Tibial artery (tissue), 4 donors: ENCODE measurements around the gene TMEM132D.

Experiments used
- DNase-seq, 2 donors: peaks; one replicate each; pipeline ENCODE4 v3.0.0-alpha.2; 2019
- H3K27ac ChIP-seq, 2 donors: fragments of 200-600 bp; sonication (generic) in 1 of 2; 1 replicate in 1 of 2; 2 replicates in 1 of 2; pipeline ENCODE4 v1.5.1; 2018 to 2019; ENCODE audit warnings: mild to moderate bottlenecking in 1 of 2
- H3K27me3 ChIP-seq, 2 donors: fragments of 200-600 bp; sonication (generic) in 1 of 2; one replicate each; pipeline versions ENCODE4 v1.5.1 to v1.6.0; 2016 to 2019
- H3K36me3 ChIP-seq, 3 donors: fragments of 200-600 bp; sonication (generic) in 2 of 3; one replicate each; pipeline ENCODE4 v1.5.1; 2016 to 2019; ENCODE audit warnings: mild to moderate bottlenecking in 2 of 3
- H3K4me1 ChIP-seq, 4 donors: fragments of 200-600 bp; sonication (generic) in 2 of 4; 1 replicate in 3 of 4; 2 replicates in 1 of 4; pipeline ENCODE4 v1.5.1; 2016 to 2019
- H3K4me3 ChIP-seq, 2 donors: fragments of 200-600 bp; sonication (generic) in 1 of 2; 1 replicate in 1 of 2; 2 replicates in 1 of 2; pipeline ENCODE4 v1.5.1; 2018 to 2019; ENCODE audit warnings: mild to moderate bottlenecking in 2 of 2
- H3K9me3 ChIP-seq, 3 donors: fragments of 200-600 bp; sonication (generic) in 1 of 3; one replicate each; pipeline ENCODE4 v1.5.1; 2016 to 2019
- intact Hi-C: fragments of 100-400 bp; cut with DNase I; formaldehyde crosslinking; loops from one replicate; pipeline ENCODE4 v1.15.0; 2023; ENCODE audit warnings: low total_unique reads
- TF ChIP-seq, protein P1 (sequence below), 2 experiments: fragments of 200-600 bp in 1 of 2; fragments of 450-650 bp in 1 of 2; IDR thresholded peaks; one replicate each; pipeline ENCODE4 v1.5.1; 2017 to 2019; ENCODE audit warnings: antibody characterized with exemption in 2 of 2, mild to moderate bottlenecking in 1 of 2, moderate library complexity in 1 of 2

Gene TMEM132D

DNA sequence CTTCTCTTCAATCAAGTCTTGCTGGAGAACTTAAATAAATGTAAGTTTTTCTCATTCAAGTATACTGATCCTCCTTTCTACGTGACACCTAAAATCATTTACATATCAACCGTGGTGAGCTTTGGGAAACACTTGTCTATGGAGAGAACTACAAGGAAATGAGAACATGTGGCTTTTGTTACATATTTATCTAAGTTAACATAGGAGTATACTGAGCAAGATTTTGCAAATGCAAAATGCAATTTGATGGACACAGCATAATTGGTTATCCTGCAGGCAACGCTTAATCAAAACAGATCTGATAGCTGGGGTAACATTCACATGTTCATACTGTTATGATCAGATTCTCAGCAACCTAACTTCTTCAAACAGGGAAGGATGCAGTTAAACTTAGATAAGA lies 376.3 kb downstream of the TMEM132D start:
- H3K4me3 ChIP-seq, result no peak overlapping the region
- no peaks in the 10 kb centered on the region for H3K4me1 ChIP-seq
- intact Hi-C loops, result no loop called here
- TF ChIP-seq, protein P1, sequence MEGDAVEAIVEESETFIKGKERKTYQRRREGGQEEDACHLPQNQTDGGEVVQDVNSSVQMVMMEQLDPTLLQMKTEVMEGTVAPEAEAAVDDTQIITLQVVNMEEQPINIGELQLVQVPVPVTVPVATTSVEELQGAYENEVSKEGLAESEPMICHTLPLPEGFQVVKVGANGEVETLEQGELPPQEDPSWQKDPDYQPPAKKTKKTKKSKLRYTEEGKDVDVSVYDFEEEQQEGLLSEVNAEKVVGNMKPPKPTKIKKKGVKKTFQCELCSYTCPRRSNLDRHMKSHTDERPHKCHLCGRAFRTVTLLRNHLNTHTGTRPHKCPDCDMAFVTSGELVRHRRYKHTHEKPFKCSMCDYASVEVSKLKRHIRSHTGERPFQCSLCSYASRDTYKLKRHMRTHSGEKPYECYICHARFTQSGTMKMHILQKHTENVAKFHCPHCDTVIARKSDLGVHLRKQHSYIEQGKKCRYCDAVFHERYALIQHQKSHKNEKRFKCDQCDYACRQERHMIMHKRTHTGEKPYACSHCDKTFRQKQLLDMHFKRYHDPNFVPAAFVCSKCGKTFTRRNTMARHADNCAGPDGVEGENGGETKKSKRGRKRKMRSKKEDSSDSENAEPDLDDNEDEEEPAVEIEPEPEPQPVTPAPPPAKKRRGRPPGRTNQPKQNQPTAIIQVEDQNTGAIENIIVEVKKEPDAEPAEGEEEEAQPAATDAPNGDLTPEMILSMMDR (IDR thresholded peaks at IDR 0.05), result no peak
- no peak overlapping the region for H3K27ac ChIP-seq
- H3K27me3 ChIP-seq, result no peaks in the 10 kb centered on the region
- H3K9me3 ChIP-seq, result no peaks in the 10 kb centered on the region
- no peak for DNase-seq
- H3K36me3 ChIP-seq, result no peaks in the 10 kb centered on the region

DNA sequence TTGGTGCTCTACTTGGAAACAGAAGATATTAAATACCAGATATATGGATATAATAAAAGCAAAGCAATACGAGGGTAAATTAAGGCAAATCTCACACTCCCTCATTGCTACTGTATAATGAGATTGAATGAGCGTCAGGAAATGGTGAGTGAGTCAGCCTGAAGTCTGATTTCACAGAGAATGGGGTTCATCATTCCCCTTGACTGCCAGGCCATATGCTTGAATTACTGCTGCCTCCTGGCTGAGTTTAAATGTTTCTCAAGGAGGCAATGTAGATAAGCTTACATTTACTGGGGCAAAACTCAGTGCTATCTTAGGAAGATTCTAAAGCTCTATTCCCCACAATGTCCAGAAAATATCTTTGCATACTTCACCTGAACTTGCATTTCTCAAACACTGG lies 380.2 kb downstream of the TMEM132D start:
- H3K4me1 ChIP-seq, result no peaks in the 10 kb centered on the region
- no peak for DNase-seq
- intact Hi-C loops, result no loop called here

DNA sequence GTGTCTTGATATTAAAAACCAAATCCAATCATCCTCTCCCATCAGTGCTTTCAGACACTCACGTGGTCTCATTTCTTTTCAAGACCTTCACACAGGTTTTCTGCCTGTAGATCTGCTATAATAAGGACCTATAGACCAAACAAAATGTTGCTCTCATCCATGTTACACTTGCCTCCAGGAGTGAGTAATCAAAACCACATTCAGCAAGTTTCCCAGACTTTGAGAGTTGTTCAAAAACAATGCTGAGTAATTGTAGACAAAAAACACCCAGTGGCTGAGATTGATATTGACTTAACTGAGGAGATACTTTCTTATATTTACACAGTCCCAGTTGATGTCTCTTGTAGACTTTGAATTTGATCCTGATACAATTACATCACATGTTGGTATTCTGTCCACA lies 383.1 kb downstream of the TMEM132D start:
- H3K27me3 ChIP-seq, result no peaks in the 10 kb centered on the region
- no peaks in the 10 kb centered on the region for H3K9me3 ChIP-seq
- no peaks in the 10 kb centered on the region for H3K36me3 ChIP-seq
- intact Hi-C loops, result no loop called here
- TF ChIP-seq, protein P1 (IDR thresholded peaks at IDR 0.05), result no peak
- DNase-seq, result no peak
- no peaks in the 10 kb centered on the region for H3K4me1 ChIP-seq
- H3K4me3 ChIP-seq, result no peak overlapping the region
- no peak overlapping the region for H3K27ac ChIP-seq

More for the DNA sequence above, 380.2 kb downstream of the TMEM132D start:
- Histone ChIP-seq H3K27me3 (no peaks in the 10 kb centered on the region), H3K36me3 (no peaks in the 10 kb centered on the region), H3K4me3 (no peak overlapping the region), H3K27ac (no peak overlapping the region), H3K9me3 (no peaks in the 10 kb centered on the region)
- TF ChIP-seq, protein P1 (IDR thresholded peaks at IDR 0.05), result no peak

DNA sequence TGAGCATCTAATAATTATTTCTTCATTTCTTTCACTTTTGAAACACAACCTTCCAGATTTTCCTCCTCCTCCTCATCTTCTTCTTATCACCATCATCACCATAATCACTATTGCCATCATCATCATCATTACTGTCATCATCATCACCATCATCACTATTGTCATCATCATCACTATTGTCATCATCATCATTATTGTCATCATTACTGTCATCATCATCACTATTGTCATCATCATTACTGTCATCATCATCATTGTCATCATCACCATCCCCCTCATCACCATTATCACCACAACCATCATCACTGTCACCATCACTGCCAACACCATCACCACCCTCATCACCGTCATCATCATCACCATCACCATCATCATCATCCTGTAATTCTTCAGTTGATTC lies 400.0 kb downstream of the TMEM132D start:
- Histone ChIP-seq H3K4me3 (no peak overlapping the region), H3K9me3 (peaks cover 0 to 7% (median 0%) of the 10 kb centered on the region in 3 donors), H3K4me1 (no peaks in the 10 kb centered on the region), H3K27ac (no peak overlapping the region), H3K27me3 (no peaks in the 10 kb centered on the region), H3K36me3 (no peaks in the 10 kb centered on the region)
- DNase-seq, result no peak
- intact Hi-C loops, result no loop called here
- TF ChIP-seq, protein P1 (IDR thresholded peaks at IDR 0.05), result no peak

DNA sequence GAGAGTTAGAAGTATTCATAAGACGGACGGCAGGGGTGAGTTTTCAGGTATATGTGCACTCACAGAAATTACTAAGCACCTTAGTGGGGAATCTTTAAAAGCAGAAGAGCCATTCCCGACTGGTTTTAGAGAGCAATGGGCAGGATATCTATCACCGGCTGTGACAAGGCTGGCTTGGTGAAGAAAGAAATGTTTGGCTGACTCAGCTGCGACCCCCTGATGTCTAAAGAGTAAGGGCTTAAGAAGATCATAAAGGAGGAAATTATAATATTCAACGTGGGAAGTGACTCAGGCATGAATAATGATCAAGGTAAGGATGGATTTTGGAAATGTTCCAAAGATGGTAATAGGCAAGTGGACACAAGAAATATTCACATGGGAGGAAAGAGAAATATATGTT lies 407.6 kb downstream of the TMEM132D start:
- H3K27ac ChIP-seq, result no peak overlapping the region
- H3K36me3 ChIP-seq, result no peaks in the 10 kb centered on the region
- DNase-seq, result no peak
- H3K9me3 ChIP-seq, result no peaks in the 10 kb centered on the region
- no peaks in the 10 kb centered on the region for H3K27me3 ChIP-seq
- H3K4me1 ChIP-seq, result no peaks in the 10 kb centered on the region
- no peak overlapping the region for H3K4me3 ChIP-seq
- TF ChIP-seq, protein P1 (IDR thresholded peaks at IDR 0.05), result no peak
- intact Hi-C loops, result no loop called here

DNA sequence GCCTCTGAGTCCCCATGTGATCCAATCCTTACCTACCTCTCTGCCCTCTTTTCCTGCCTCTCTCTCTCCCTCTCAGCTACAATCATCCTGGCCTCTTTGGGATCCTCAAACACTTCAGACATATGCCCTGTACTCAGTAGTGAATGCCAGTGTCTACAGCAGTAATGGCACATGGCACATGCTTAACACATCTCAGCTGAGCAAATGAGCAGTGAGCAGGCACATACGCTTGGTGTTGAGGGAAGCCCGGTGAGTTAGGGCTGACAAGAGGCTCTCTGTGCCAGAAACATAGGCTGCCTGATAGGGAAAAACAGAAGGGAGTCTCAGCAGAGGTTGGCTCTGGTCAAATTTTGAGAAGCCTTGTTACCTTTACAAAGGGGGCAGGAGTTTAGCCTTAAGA lies 409.1 kb downstream of the TMEM132D start:
- no peaks in the 10 kb centered on the region for H3K4me1 ChIP-seq
- no peak overlapping the region for H3K4me3 ChIP-seq
- H3K36me3 ChIP-seq, result no peaks in the 10 kb centered on the region
- H3K27ac ChIP-seq, result no peak overlapping the region
- no peaks in the 10 kb centered on the region for H3K9me3 ChIP-seq
- H3K27me3 ChIP-seq, result no peaks in the 10 kb centered on the region
- no peak for DNase-seq
- TF ChIP-seq, protein P1 (IDR thresholded peaks at IDR 0.05), result no peak
- intact Hi-C loops, result no loop called here
